Brain microvascular endothelial cell (primary cell): ENCODE results near the gene SP8.
"Not testable (repeated sequence)": the region's sequence is repeated elsewhere in the genome, so short reads cannot be mapped to it uniquely, and the experiment has no call there.

Experiments used
- DNase-seq: peaks from one replicate; pipeline ENCODE4 v3.0.0-alpha.2; 2020
- H3K27ac ChIP-seq: fragments of 250-450 bp; sonication (Bioruptor Pico); 2 replicates; pipeline ENCODE4 v1.5.1; 2020; ENCODE audit warnings: mild to moderate bottlenecking, moderate library complexity
- H3K27me3 ChIP-seq: fragments of 250-450 bp; sonication (Bioruptor Pico); replicated peaks from 2 replicates; pipeline ENCODE4 v1.5.1; 2020; ENCODE audit warnings: mild to moderate bottlenecking
- H3K36me3 ChIP-seq: fragments of 250-450 bp; sonication (Bioruptor Pico); replicated peaks from 2 replicates; pipeline ENCODE4 v1.5.1; 2020; ENCODE audit warnings: mild to moderate bottlenecking
- H3K4me3 ChIP-seq: 2 replicates; pipeline ENCODE4 v1.5.1; 2011; ENCODE audit warnings: low read depth, mild to moderate bottlenecking, control low read depth, low read length, moderate library complexity
- CTCF ChIP-seq: IDR thresholded peaks from 2 replicates; pipeline ENCODE4 v1.5.1; 2011; ENCODE audit warnings: low read depth, mild to moderate bottlenecking, moderate library complexity, low read length, control low read depth, inconsistent platforms; ENCODE audit errors: missing control alignments
- in situ Hi-C: cut with HindIII; loops from 2 replicates; pipeline ENCODE4 v1.10.0; 2017; ENCODE audit warnings: low sequenced_read_pairs, low pct_ligation_motif_present

SP8 gene

GRCh38 chr7:20786779-20787659 lies at the start of gene SP8:
Gene SP8, minus strand, starts transcription at chr7:20786886. Its CDS starts 88 bp downstream, at chr7:20786798.
- Histone ChIP-seq H3K4me3 (peak within 1 kb of the TSS; percentile 33), H3K36me3 (no peaks in the 10 kb centered on the region), H3K27me3 (peaks cover 79% of the 10 kb centered on the region), H3K27ac (no peak within 1 kb of the TSS)
- in situ Hi-C loops = no loop called here
- no peak for DNase-seq
- no peak for TF ChIP-seq CTCF

GRCh38 chr7:20836424-20836823 lies 49.7 kb upstream of the SP8 start:
- H3K27me3 ChIP-seq, H3K4me3 ChIP-seq, DNase-seq, H3K36me3 ChIP-seq, H3K27ac ChIP-seq, in situ Hi-C loops: not testable (repeated sequence)

- Histone ChIP-seq H3K36me3 (no peaks in the 10 kb centered on the region), H3K27me3 (no peaks in the 10 kb centered on the region), H3K27ac (no peak overlapping the region), H3K4me3 (no peak overlapping the region)
- no peak for DNase-seq
- TF ChIP-seq CTCF = no peak
- in situ Hi-C loops = no loop called here
These were observed 48.5 kb upstream of the SP8 start for GRCh38 chr7:20835111-20835750.

GRCh38 chr7:20834656-20835055 lies 48.0 kb upstream of the SP8 start:
- no peaks in the 10 kb centered on the region for H3K27me3 ChIP-seq
- no peak for TF ChIP-seq CTCF
- H3K4me3 ChIP-seq = no peak overlapping the region
- H3K27ac ChIP-seq = no peak overlapping the region
- in situ Hi-C loops = no loop called here
- DNase-seq = no peak
- no peaks in the 10 kb centered on the region for H3K36me3 ChIP-seq

GRCh38 chr7:20831956-20832355 lies 45.3 kb upstream of the SP8 start:
- Histone ChIP-seq H3K4me3 (no peak overlapping the region), H3K27me3 (no peaks in the 10 kb centered on the region), H3K27ac (no peak overlapping the region), H3K36me3 (no peaks in the 10 kb centered on the region)
- no peak for DNase-seq
- no peak for TF ChIP-seq CTCF
- in situ Hi-C loops = no loop called here

GRCh38 chr7:20831451-20831850 lies 44.8 kb upstream of the SP8 start:
- H3K36me3 ChIP-seq = no peaks in the 10 kb centered on the region
- DNase-seq = no peak
- no peaks in the 10 kb centered on the region for H3K27me3 ChIP-seq
- no peak overlapping the region for H3K4me3 ChIP-seq
- H3K27ac ChIP-seq = no peak overlapping the region
- TF ChIP-seq CTCF = no peak
- in situ Hi-C loops = no loop called here
